ENCODE data around the gene CFAP45.

Gene CFAP45

GRCh38 chr1:159835862-159836525, 64.0 kb downstream of the CFAP45 start:
- Mint-ChIP-seq H3K27ac (no peak overlapping the region), H3K9me3 (no peaks in the 10 kb centered on the region), H3K36me3 (ENCODE audit: low read depth) (no peaks in the 10 kb centered on the region), H3K4me1 (ENCODE audit: low read depth) (peaks cover 1% of the 10 kb centered on the region), H3K4me3 (no peak overlapping the region), H3K27me3 (ENCODE audit: low read depth) (peaks cover 47% of the 10 kb centered on the region)

GRCh38 chr1:159835356-159835755, 64.6 kb downstream of the CFAP45 start:
- no peaks in the 10 kb centered on the region for H3K36me3 Mint-ChIP-seq (ENCODE audit: low read depth)
- peaks cover 52% of the 10 kb centered on the region for H3K27me3 Mint-ChIP-seq (ENCODE audit: low read depth)
- no peak overlapping the region for H3K4me3 Mint-ChIP-seq
- H3K27ac Mint-ChIP-seq: no peak overlapping the region
- H3K9me3 Mint-ChIP-seq: no peaks in the 10 kb centered on the region
- peaks cover 1% of the 10 kb centered on the region for H3K4me1 Mint-ChIP-seq (ENCODE audit: low read depth)

DNA sequence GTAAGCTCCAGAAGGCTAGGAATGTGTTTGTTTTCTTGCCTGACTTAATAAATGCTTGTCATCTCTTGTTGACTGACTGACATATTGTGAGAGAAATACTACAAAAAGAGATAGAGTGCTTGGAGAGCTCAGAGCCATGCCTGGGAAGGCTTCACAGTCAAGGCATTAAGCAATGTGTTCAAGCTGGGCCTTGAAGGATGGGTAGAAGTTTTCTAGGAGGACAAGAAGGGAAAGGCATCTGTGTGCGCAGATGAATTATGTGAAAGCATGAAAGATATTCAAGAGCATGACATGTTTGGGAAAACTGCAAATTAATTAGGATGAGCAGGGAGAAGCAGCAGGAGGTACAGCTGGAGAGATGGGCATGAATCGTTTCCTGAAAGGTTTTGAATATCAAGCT, 67.7 kb downstream of the CFAP45 start:
- Mint-ChIP-seq H3K36me3 (ENCODE audit: low read depth) (peaks cover 7% of the 10 kb centered on the region), H3K9me3 (peaks cover 6% of the 10 kb centered on the region), H3K27me3 (ENCODE audit: low read depth) (peaks cover 69% of the 10 kb centered on the region), H3K4me1 (ENCODE audit: low read depth) (peaks cover 20% of the 10 kb centered on the region), H3K4me3 (no peak overlapping the region), H3K27ac (no peak overlapping the region)

DNA sequence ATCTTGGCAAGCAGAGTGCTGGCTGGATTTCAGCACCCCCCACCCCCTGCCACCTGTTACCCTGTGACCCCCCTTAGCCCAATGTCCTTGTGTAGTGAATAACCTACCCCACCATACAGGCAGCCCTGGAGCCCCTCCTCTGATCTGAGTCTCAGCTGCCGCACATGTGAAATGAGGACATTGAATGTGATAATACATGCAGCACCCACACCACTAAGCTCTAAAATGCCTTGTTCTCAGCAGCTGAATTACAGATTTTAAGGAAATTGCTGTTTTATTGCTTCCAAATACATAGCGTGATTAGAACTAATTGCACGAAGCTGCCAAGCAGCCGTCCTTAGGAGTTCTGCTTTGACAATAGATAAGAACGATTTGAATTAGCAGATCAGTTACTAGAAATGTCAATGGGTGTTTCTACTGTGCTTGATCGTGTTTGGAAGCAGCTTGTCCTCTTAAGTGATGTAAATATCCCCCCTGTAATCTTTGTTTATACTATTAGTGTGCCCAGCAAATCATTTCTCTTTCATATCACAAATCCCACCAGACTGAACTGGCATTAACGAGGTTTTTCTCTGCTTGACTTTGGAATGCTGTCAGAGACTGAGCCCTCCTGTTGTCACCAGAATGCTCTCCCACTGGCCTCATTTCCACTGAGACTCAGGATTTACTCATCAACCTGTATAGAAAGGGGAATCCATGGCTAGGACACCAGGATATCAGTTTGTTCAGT, 68.4 kb downstream of the CFAP45 start:
- H3K36me3 Mint-ChIP-seq (ENCODE audit: low read depth): peaks cover 9% of the 10 kb centered on the region
- peaks cover 62% of the 10 kb centered on the region for H3K27me3 Mint-ChIP-seq (ENCODE audit: low read depth)

GRCh38 chr1:159830722-159831121, 69.2 kb downstream of the CFAP45 start:
- Mint-ChIP-seq H3K27ac (no peak overlapping the region), H3K27me3 (ENCODE audit: low read depth) (peaks cover 55% of the 10 kb centered on the region), H3K36me3 (ENCODE audit: low read depth) (peaks cover 9% of the 10 kb centered on the region), H3K4me3 (no peak overlapping the region), H3K9me3 (peaks cover 6% of the 10 kb centered on the region), H3K4me1 (ENCODE audit: low read depth) (peaks cover 34% of the 10 kb centered on the region)

More for the DNA sequence above, 68.4 kb downstream of the CFAP45 start:
- peaks cover 6% of the 10 kb centered on the region for H3K9me3 Mint-ChIP-seq
- H3K27ac Mint-ChIP-seq: no peak overlapping the region
- H3K4me3 Mint-ChIP-seq: no peak overlapping the region
- peaks cover 27% of the 10 kb centered on the region for H3K4me1 Mint-ChIP-seq (ENCODE audit: low read depth)

GRCh38 chr1:159829822-159830465, 70.0 kb downstream of the CFAP45 start:
- peaks cover 54% of the 10 kb centered on the region for H3K27me3 Mint-ChIP-seq (ENCODE audit: low read depth)
- H3K4me1 Mint-ChIP-seq (ENCODE audit: low read depth): peaks cover 42% of the 10 kb centered on the region
- H3K4me3 Mint-ChIP-seq: no peak overlapping the region
- H3K36me3 Mint-ChIP-seq (ENCODE audit: low read depth): peaks cover 12% of the 10 kb centered on the region
- H3K9me3 Mint-ChIP-seq: peaks cover 6% of the 10 kb centered on the region
- H3K27ac Mint-ChIP-seq: no peak overlapping the region

GRCh38 chr1:159829273-159829634, 70.7 kb downstream of the CFAP45 start:
- Mint-ChIP-seq H3K4me3 (no peak overlapping the region), H3K27ac (no peak overlapping the region), H3K9me3 (peaks cover 6% of the 10 kb centered on the region), H3K36me3 (ENCODE audit: low read depth) (peaks cover 12% of the 10 kb centered on the region), H3K27me3 (ENCODE audit: low read depth) (peaks cover 57% of the 10 kb centered on the region), H3K4me1 (ENCODE audit: low read depth) (peaks cover 48% of the 10 kb centered on the region)

DNA sequence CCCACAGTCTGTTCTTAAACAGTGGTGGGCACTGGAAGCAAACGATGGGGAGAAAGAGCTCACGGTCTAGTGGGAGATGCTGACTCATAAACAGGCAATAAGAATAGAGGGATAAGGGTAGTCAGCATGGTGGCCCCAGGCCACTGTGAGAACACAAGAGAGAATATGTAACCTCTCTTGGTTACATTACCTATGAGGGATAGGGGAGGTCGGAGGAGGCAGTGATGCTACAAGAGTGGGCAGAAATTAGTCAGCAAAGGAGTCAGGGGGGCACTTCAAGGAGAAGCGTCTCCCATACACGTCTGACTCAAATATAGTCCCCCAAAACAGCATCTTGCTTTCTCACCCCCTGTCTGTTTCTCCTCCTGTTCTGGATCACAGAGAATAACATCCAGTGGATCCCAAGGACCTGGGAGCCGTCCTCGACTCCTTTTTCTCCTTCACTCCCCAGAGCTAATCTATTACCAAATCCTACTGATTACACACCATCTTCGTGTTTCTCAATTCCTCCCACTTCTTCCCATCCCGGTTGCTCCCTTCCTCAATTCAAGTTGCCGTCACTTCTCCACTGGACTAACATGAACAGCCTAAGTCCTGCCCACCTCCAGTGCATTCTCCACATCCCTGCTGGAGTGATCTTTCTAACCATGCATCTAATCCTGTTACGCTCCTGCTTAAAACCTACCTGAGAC, 71.2 kb downstream of the CFAP45 start:
- Mint-ChIP-seq H3K9me3 (peaks cover 6% of the 10 kb centered on the region), H3K27ac (no peak overlapping the region), H3K36me3 (ENCODE audit: low read depth) (peaks cover 12% of the 10 kb centered on the region), H3K4me1 (ENCODE audit: low read depth) (peaks cover 50% of the 10 kb centered on the region), H3K4me3 (no peak overlapping the region), H3K27me3 (ENCODE audit: low read depth) (peaks cover 60% of the 10 kb centered on the region)

- Mint-ChIP-seq H3K27me3 (ENCODE audit: low read depth) (peaks cover 61% of the 10 kb centered on the region), H3K4me1 (ENCODE audit: low read depth) (peaks cover 51% of the 10 kb centered on the region), H3K4me3 (no peak overlapping the region), H3K9me3 (peaks cover 6% of the 10 kb centered on the region), H3K36me3 (ENCODE audit: low read depth) (peaks cover 12% of the 10 kb centered on the region), H3K27ac (no peak overlapping the region)
Observed at GRCh38 chr1:159828176-159828575, 71.8 kb downstream of the CFAP45 start.

DNA sequence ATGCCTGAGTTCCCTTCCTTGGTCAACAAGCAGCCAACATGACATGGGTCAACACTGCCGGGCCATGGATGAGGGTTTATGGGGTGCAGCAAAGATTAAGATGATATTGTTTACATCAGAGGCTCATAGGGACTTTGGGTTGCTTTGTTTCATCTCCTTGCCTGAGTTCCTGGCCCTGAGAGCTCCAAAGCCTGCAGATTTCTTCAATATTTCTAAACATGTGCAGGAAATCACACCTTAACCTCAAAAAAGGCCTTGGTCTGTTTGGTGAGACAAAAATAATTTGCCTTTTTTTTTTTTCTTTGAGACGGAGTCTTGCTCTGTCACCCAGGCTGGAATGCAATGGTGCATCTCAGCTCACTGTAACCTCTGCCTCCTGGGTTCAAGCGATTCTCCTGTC, 72.4 kb downstream of the CFAP45 start:
- H3K4me1 Mint-ChIP-seq (ENCODE audit: low read depth): peaks cover 53% of the 10 kb centered on the region
- peak overlapping the region; percentile 63 for H3K4me3 Mint-ChIP-seq
- peaks cover 12% of the 10 kb centered on the region for H3K36me3 Mint-ChIP-seq (ENCODE audit: low read depth)
- H3K27ac Mint-ChIP-seq: no peak overlapping the region
- peaks cover 67% of the 10 kb centered on the region for H3K27me3 Mint-ChIP-seq (ENCODE audit: low read depth)
- peaks cover 6% of the 10 kb centered on the region for H3K9me3 Mint-ChIP-seq

DNA sequence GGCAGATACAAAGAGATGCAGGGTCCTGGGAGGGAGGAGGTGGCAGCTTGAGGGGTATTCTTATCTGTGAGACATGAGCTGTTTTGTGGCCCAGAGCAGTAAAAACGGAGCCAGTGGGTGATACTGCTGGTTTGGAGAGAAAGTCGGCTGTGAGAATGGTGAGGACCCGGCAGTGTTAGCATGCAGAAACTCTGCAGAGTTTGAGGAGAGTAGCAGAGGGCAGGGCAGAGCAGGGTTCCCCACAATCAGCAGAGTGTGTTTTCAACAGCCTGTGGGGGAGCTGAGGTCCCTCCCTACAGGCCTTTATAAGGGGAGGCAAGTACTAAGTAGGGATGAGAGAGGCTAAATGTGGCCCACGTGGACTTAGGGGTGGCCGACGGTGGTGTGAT, 72.9 kb downstream of the CFAP45 start:
- H3K36me3 Mint-ChIP-seq (ENCODE audit: low read depth): peaks cover 12% of the 10 kb centered on the region
- peaks cover 55% of the 10 kb centered on the region for H3K4me1 Mint-ChIP-seq (ENCODE audit: low read depth)
- peak overlapping the region; percentile 52 for H3K27ac Mint-ChIP-seq
- H3K4me3 Mint-ChIP-seq: peak overlapping the region; percentile 63
- peaks cover 67% of the 10 kb centered on the region for H3K27me3 Mint-ChIP-seq (ENCODE audit: low read depth)
- H3K9me3 Mint-ChIP-seq: peaks cover 6% of the 10 kb centered on the region

GRCh38 chr1:159826441-159827101, 73.4 kb downstream of the CFAP45 start, which contains the start of gene SLAMF8:
Gene SLAMF8 (plus strand): TSS chr1:159826873. CDS start chr1:159826899, 26 bp downstream.
- H3K4me1 Mint-ChIP-seq (ENCODE audit: low read depth): peaks cover 55% of the 10 kb centered on the region
- H3K4me3 Mint-ChIP-seq: peak within 1 kb of the TSS; percentile 63
- peaks cover 6% of the 10 kb centered on the region for H3K9me3 Mint-ChIP-seq
- peaks cover 67% of the 10 kb centered on the region for H3K27me3 Mint-ChIP-seq (ENCODE audit: low read depth)
- H3K27ac Mint-ChIP-seq: peak within 1 kb of the TSS; percentile 52
- H3K36me3 Mint-ChIP-seq (ENCODE audit: low read depth): peaks cover 12% of the 10 kb centered on the region

DNA sequence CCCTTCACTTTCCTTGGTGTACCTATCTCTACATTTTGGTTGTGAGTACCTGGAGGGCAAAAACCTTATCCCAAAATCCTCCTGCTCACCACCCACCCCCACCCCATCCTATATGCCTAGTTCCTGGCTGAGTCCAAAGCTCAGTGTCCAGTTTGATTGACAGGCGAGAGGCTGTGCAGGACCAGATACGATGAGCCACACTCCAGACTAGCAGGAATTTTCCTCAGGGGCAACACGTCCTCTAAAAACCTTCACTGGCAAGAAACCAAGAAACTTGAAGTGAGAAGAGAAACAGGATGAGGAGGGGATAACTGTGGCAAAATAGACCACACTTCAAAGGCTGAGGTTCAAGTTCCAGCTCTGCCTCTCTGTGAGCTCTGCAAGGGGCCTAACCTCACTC, 74.4 kb downstream of the CFAP45 start:
- Mint-ChIP-seq H3K27me3 (ENCODE audit: low read depth) (peaks cover 65% of the 10 kb centered on the region), H3K4me1 (ENCODE audit: low read depth) (peaks cover 55% of the 10 kb centered on the region), H3K36me3 (ENCODE audit: low read depth) (peaks cover 12% of the 10 kb centered on the region), H3K9me3 (peaks cover 6% of the 10 kb centered on the region), H3K4me3 (peak overlapping the region; percentile 52), H3K27ac (peak overlapping the region; percentile 52)

DNA sequence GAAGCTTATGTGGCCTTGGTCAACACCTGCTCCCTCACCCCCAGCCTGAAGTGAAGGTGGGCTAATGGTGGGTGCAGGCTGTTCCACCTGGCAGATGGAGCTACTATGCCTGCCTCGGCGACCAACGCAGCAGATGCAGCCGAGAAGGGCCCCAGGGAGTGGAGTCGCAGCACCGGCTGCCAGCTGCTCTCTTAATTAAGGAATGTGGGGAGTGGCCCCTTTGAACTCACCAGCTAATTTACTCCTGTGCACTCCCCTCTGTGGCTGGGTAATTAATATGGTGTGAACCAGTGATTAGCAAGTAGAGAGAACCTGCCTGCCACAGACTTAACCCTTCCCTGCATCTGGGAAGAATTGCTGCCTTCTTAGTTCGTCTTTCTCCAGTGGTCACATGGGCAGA, 76.6 kb downstream of the CFAP45 start:
- no peak overlapping the region for H3K27ac Mint-ChIP-seq
- H3K36me3 Mint-ChIP-seq (ENCODE audit: low read depth): peaks cover 9% of the 10 kb centered on the region
- H3K9me3 Mint-ChIP-seq: peaks cover 4% of the 10 kb centered on the region
- peaks cover 48% of the 10 kb centered on the region for H3K4me1 Mint-ChIP-seq (ENCODE audit: low read depth)
- no peak overlapping the region for H3K4me3 Mint-ChIP-seq
- H3K27me3 Mint-ChIP-seq (ENCODE audit: low read depth): peaks cover 64% of the 10 kb centered on the region
